Spinal cord (tissue), 10 donors: Measurements from ENCODE around the gene PSMG1. TPM values are rescaled to one million over a fixed set of nuclear protein-coding genes. Genes with fewer than 3 reads are reported as not detected.
"Not testable (repeated sequence)": the region's sequence is repeated elsewhere in the genome, so short reads cannot be mapped to it uniquely, and the experiment has no call there.

ENCODE experiments used
- DNase-seq, 6 donors: peaks; one replicate each; pipeline versions ENCODE4 v3.0.0 to v3.0.0-alpha.2; 2013 to 2015; ENCODE audit warnings: low spot score in 6 of 6, low read depth in 4 of 6
- H3K27ac ChIP-seq: one replicate; pipeline ENCODE4 v1.5.1; 2013; ENCODE audit warnings: low read depth, low read length, control low read depth
- H3K27me3 ChIP-seq: one replicate; pipeline ENCODE4 v1.6.1; 2013; ENCODE audit warnings: low read length; ENCODE audit not compliant: control insufficient read depth, insufficient read depth
- H3K36me3 ChIP-seq: one replicate; pipeline ENCODE4 v1.6.1; 2013; ENCODE audit warnings: low read length; ENCODE audit not compliant: control insufficient read depth, insufficient read depth
- H3K4me1 ChIP-seq: one replicate; pipeline ENCODE4 v1.6.1; 2013; ENCODE audit warnings: low read length; ENCODE audit not compliant: control insufficient read depth, insufficient read depth
- H3K4me3 ChIP-seq: one replicate; pipeline ENCODE4 v1.5.1; 2013; ENCODE audit warnings: low read depth, low read length, control low read depth
- H3K9me3 ChIP-seq: one replicate; pipeline ENCODE4 v1.6.1; 2013; ENCODE audit warnings: low read length; ENCODE audit not compliant: control insufficient read depth, insufficient read depth
- WGBS: methylation state at CpG from one replicate; pipeline ENCODE4 v1.1.5; 2013; ENCODE audit warnings: missing lambda C conversion rate; ENCODE audit not compliant: insufficient coverage; 5-methylcytosine and 5-hydroxymethylcytosine counted together
- long read RNA-seq, 4 donors: transcript quantifications; one replicate each; lab custom pipeline, GENCODE V29; 2026
- polyA plus RNA-seq, 2 donors: library from polyadenylated mRNA; unstranded; fragments of 120-200 nt; gene quantifications; one replicate each; pipeline ENCODE4 v1.2.1, GENCODE V29; 2013; ENCODE audit not compliant: insufficient read length in 2 of 2
- total RNA-seq, 2 donors: library from RNA; depleted of rRNA in 1 of 2; stranded (reverse); fragments of 120-200 nt in 1 of 2; fragments of >200 nt in 1 of 2; gene quantifications; one replicate each; pipeline versions ENCODE4 v1.2.3 to v1.2.4, GENCODE V29; 2013 to 2014
- donor health status: healthy.

PSMG1 gene
- 10 to 100 TPM; 34.4 to 43.4 TPM for total RNA-seq
- polyA plus RNA-seq: 10 to 100 TPM; 45.9 to 46.0 TPM
- long read RNA-seq, donor 1, transcript PSMG1-201 (7 exons, 2,154 nt): major isoform, 17 of 20 reads
- long read RNA-seq, donor 1, partial matches to known transcripts: 0 of 20 reads
- long read RNA-seq, donor 1, other reads (novel, unspliced or antisense): 0 of 20 reads
- long read RNA-seq, donor 2, transcript PSMG1-201 (7 exons, 2,154 nt): major isoform, 5 of 6 reads
- long read RNA-seq, donor 2, partial matches to known transcripts: 0 of 6 reads
- long read RNA-seq, donor 2, other reads (novel, unspliced or antisense): 0 of 6 reads
- long read RNA-seq, donor 3, partial matches to known transcripts: 0 of 2 reads
- long read RNA-seq, donor 3, other reads (novel, unspliced or antisense): 0 of 2 reads
- long read RNA-seq, donor 4, transcript PSMG1-201 (7 exons, 2,154 nt): major isoform, 11 of 18 reads
- long read RNA-seq, donor 4, partial matches to known transcripts: 7 of 18 reads
- long read RNA-seq, donor 4, other reads (novel, unspliced or antisense): 0 of 18 reads

- no peaks in the 10 kb centered on the region for H3K36me3 ChIP-seq
- H3K4me1 ChIP-seq: no peaks in the 10 kb centered on the region
- H3K9me3 ChIP-seq: no peaks in the 10 kb centered on the region
- H3K27me3 ChIP-seq: no peaks in the 10 kb centered on the region
- peak; percentile 75 to 97 (median 82) for DNase-seq
- H3K27ac ChIP-seq: peak within 1 kb of the TSS; percentile 93
- under 1% methylated on average over 66 of the region's 76 CpGs for WGBS
- peak within 1 kb of the TSS; percentile 81 for H3K4me3 ChIP-seq
These were observed at the start of gene PSMG1 for GRCh38 chr21:39183272-39184049. Gene PSMG1, minus strand, starts transcription at chr21:39183451. Its CDS starts 66 bp downstream, at chr21:39183385.

GRCh38 chr21:39232861-39233291 is 49.6 kb upstream of the PSMG1 start:
- no peak for DNase-seq

GRCh38 chr21:39224930-39225329 is 41.7 kb upstream of the PSMG1 start:
- no peak for DNase-seq
- Histone ChIP-seq H3K4me1 (no peaks in the 10 kb centered on the region), H3K27ac (no peak overlapping the region), H3K9me3 (no peaks in the 10 kb centered on the region), H3K27me3 (no peaks in the 10 kb centered on the region), H3K4me3 (no peak overlapping the region), H3K36me3 (peaks cover 13% of the 10 kb centered on the region)
- WGBS: no CpG with 5 or more reads among the region's 3 CpGs

More at GRCh38 chr21:39232861-39233291, 49.6 kb upstream of the PSMG1 start:
- Histone ChIP-seq H3K27me3 (no peaks in the 10 kb centered on the region), H3K4me1 (no peaks in the 10 kb centered on the region), H3K36me3 (peaks cover 17% of the 10 kb centered on the region), H3K4me3 (no peak overlapping the region), H3K9me3 (no peaks in the 10 kb centered on the region), H3K27ac (no peak overlapping the region)
- WGBS: 100% methylated on average over 2 of the region's 3 CpGs

- Histone ChIP-seq H3K27ac (no peak overlapping the region), H3K36me3 (peaks cover 13% of the 10 kb centered on the region), H3K4me3 (no peak overlapping the region), H3K4me1 (no peaks in the 10 kb centered on the region), H3K9me3 (no peaks in the 10 kb centered on the region), H3K27me3 (no peaks in the 10 kb centered on the region)
- no peak for DNase-seq
- no CpG with 5 or more reads among the region's 3 CpGs for WGBS
These were observed 38.8 kb upstream of the PSMG1 start for GRCh38 chr21:39221997-39222486.

- 100% methylated on average over 3 of the region's 7 CpGs for WGBS
These were observed 38.2 kb upstream of the PSMG1 start for GRCh38 chr21:39221282-39221996.

GRCh38 chr21:39220875-39221274 is 37.6 kb upstream of the PSMG1 start:
- not testable (repeated sequence) for H3K9me3 ChIP-seq, H3K27me3 ChIP-seq, DNase-seq, H3K4me3 ChIP-seq, H3K27ac ChIP-seq, H3K4me1 ChIP-seq
- no CpG with 5 or more reads among the region's 2 CpGs for WGBS
- H3K36me3 ChIP-seq: peaks cover 10% of the 10 kb centered on the region

More at GRCh38 chr21:39221282-39221996, 38.2 kb upstream of the PSMG1 start:
- H3K27me3 ChIP-seq: no peaks in the 10 kb centered on the region
- H3K36me3 ChIP-seq: peaks cover 10% of the 10 kb centered on the region
- H3K4me3 ChIP-seq: no peak overlapping the region
- H3K9me3 ChIP-seq: no peaks in the 10 kb centered on the region
- H3K27ac ChIP-seq: no peak overlapping the region
- no peaks in the 10 kb centered on the region for H3K4me1 ChIP-seq
- DNase-seq: no peak

GRCh38 chr21:39220150-39220549 is 36.9 kb upstream of the PSMG1 start:
- Histone ChIP-seq H3K4me3 (no peak overlapping the region), H3K4me1 (no peaks in the 10 kb centered on the region), H3K27me3 (no peaks in the 10 kb centered on the region), H3K36me3 (peaks cover 14% of the 10 kb centered on the region), H3K27ac (no peak overlapping the region), H3K9me3 (no peaks in the 10 kb centered on the region)
- WGBS: 96% methylated on average over 2 of the region's 3 CpGs
- DNase-seq: no peak

GRCh38 chr21:39218082-39218409 is 34.8 kb upstream of the PSMG1 start:
- Histone ChIP-seq H3K9me3 (no peaks in the 10 kb centered on the region), H3K36me3 (peaks cover 14% of the 10 kb centered on the region), H3K4me3 (no peak overlapping the region), H3K27me3 (no peaks in the 10 kb centered on the region), H3K27ac (no peak overlapping the region), H3K4me1 (no peaks in the 10 kb centered on the region)
- DNase-seq: no peak
- WGBS: no CpG with 5 or more reads among the region's 4 CpGs
